ENCODE results near the gene LRBA.

Gene LRBA

DNA sequence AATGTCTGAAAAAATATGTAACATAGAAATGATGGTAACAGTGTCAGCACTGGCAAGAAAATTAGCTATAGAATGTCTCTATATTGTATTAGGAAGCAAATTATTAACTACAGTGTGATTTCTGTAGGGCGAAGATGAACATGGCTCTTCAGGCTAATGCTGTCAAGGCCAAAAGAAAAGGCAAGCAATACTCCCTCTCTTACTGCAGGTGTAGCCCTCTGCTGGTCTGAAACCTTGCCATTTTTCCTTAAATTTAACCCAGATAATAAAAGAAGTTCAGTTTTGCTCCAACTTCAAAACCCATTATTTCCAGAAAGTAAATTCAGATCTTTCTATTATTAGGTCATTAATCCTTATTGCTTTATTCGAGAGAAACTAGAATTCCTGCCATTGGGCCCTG is 215.9 kb downstream of the LRBA start:
- no peak for TF ChIP-seq POLR2AphosphoS5 (IDR thresholded peaks at IDR 0.05; ENCODE audit: low read depth, low read length)
- no peak for TF ChIP-seq POLR2A (IDR thresholded peaks at IDR 0.05; ENCODE audit: low read depth, low read length)
- TF ChIP-seq TAF1 (IDR thresholded peaks at IDR 0.05; ENCODE audit: borderline replicate concordance, low read depth, low read length) = no peak
- FAIRE-seq = no peak
- no peak for DNase-seq (ENCODE audit: insufficient read length)

- TF ChIP-seq POLR2A (IDR thresholded peaks at IDR 0.05; ENCODE audit: low read depth, low read length) (no peak), TAF1 (IDR thresholded peaks at IDR 0.05; ENCODE audit: borderline replicate concordance, low read depth, low read length) (no peak), POLR2AphosphoS5 (IDR thresholded peaks at IDR 0.05; ENCODE audit: low read depth, low read length) (no peak)
- FAIRE-seq (no peak), DNase-seq (ENCODE audit: insufficient read length) (no peak)
Observed at GRCh38 chr4:150794706-150795105, 220.4 kb downstream of the LRBA start.

GRCh38 chr4:150789864-150790263 is 225.2 kb downstream of the LRBA start:
- FAIRE-seq = no peak
- TF ChIP-seq POLR2A (IDR thresholded peaks at IDR 0.05; ENCODE audit: low read depth, low read length) (no peak), POLR2AphosphoS5 (IDR thresholded peaks at IDR 0.05; ENCODE audit: low read depth, low read length) (no peak), TAF1 (IDR thresholded peaks at IDR 0.05; ENCODE audit: borderline replicate concordance, low read depth, low read length) (no peak)
- no peak for DNase-seq (ENCODE audit: insufficient read length)

GRCh38 chr4:150784939-150785338 is 230.1 kb downstream of the LRBA start:
- TF ChIP-seq POLR2AphosphoS5 (IDR thresholded peaks at IDR 0.05; ENCODE audit: low read depth, low read length) = no peak
- TF ChIP-seq POLR2A (IDR thresholded peaks at IDR 0.05; ENCODE audit: low read depth, low read length) = no peak
- no peak for TF ChIP-seq TAF1 (IDR thresholded peaks at IDR 0.05; ENCODE audit: borderline replicate concordance, low read depth, low read length)
- DNase-seq (ENCODE audit: insufficient read length) (no peak), FAIRE-seq (no peak)

- DNase-seq (ENCODE audit: insufficient read length) = no peak
- FAIRE-seq = no peak
- TF ChIP-seq TAF1 (IDR thresholded peaks at IDR 0.05; ENCODE audit: borderline replicate concordance, low read depth, low read length) (no peak), POLR2A (IDR thresholded peaks at IDR 0.05; ENCODE audit: low read depth, low read length) (no peak), POLR2AphosphoS5 (IDR thresholded peaks at IDR 0.05; ENCODE audit: low read depth, low read length) (no peak)
Observed at GRCh38 chr4:150784305-150784704, 230.8 kb downstream of the LRBA start.

DNA sequence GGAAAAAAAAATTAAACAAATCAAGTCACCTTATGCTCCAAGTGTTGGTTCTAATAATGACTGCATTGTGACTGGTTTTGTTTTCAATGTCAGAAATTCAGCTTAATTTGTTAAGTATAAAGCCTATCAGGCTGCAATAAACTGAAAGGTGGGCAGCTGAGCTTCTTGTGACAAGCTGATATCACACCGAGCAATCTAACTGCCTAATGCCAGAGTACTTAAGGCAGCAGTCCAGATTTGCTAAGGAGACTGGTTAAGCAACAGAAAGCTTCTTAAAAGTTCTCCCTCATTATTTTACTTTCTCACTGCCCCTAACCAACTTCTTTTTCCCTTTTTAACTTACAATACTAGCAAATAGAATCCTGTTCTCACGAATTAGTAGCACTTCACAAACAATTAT is 232.2 kb downstream of the LRBA start:
- FAIRE-seq (peak; percentile 36), DNase-seq (ENCODE audit: insufficient read length) (no peak)
- TF ChIP-seq POLR2AphosphoS5 (IDR thresholded peaks at IDR 0.05; ENCODE audit: low read depth, low read length) (no peak), TAF1 (IDR thresholded peaks at IDR 0.05; ENCODE audit: borderline replicate concordance, low read depth, low read length) (no peak), POLR2A (IDR thresholded peaks at IDR 0.05; ENCODE audit: low read depth, low read length) (no peak)

DNA sequence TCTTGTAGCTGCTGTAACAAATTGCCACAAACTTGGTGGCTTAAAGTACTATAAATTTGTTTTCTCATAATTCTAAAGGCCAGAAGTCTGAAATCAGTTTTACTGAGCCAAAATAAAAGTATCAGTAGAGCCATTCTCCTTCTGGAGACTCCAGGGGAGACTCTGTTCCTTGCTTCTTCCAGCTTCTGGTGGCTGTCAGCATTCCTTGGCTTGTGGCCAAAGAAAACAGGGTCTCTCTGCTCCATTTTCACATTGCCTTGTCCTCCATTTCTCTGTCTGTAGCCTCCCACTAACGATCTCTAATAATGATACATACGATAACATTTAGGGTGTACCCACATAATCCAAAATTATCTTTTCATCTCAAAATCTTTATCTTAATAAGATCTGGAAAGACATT is 232.8 kb downstream of the LRBA start:
- DNase-seq (ENCODE audit: insufficient read length) = no peak
- no peak for TF ChIP-seq POLR2A (IDR thresholded peaks at IDR 0.05; ENCODE audit: low read depth, low read length)
- no peak for FAIRE-seq

GRCh38 chr4:150781191-150781590 is 233.9 kb downstream of the LRBA start:
- no peak for TF ChIP-seq POLR2A (IDR thresholded peaks at IDR 0.05; ENCODE audit: low read depth, low read length)
- FAIRE-seq = no peak
- no peak for DNase-seq (ENCODE audit: insufficient read length)

GRCh38 chr4:150779707-150780106 is 235.4 kb downstream of the LRBA start:
- FAIRE-seq = no peak
- no peak for DNase-seq (ENCODE audit: insufficient read length)
- TF ChIP-seq POLR2A (IDR thresholded peaks at IDR 0.05; ENCODE audit: low read depth, low read length) = no peak
- no peak for TF ChIP-seq POLR2AphosphoS5 (IDR thresholded peaks at IDR 0.05; ENCODE audit: low read depth, low read length)
- TF ChIP-seq TAF1 (IDR thresholded peaks at IDR 0.05; ENCODE audit: borderline replicate concordance, low read depth, low read length) = no peak

GRCh38 chr4:150773729-150774449 is 241.2 kb downstream of the LRBA start:
- DNase-seq (ENCODE audit: insufficient read length) = no peak
- FAIRE-seq = no peak
- no peak for TF ChIP-seq POLR2A (IDR thresholded peaks at IDR 0.05; ENCODE audit: low read depth, low read length)
- TF ChIP-seq POLR2AphosphoS5 (IDR thresholded peaks at IDR 0.05; ENCODE audit: low read depth, low read length) = no peak
- no peak for TF ChIP-seq TAF1 (IDR thresholded peaks at IDR 0.05; ENCODE audit: borderline replicate concordance, low read depth, low read length)

DNA sequence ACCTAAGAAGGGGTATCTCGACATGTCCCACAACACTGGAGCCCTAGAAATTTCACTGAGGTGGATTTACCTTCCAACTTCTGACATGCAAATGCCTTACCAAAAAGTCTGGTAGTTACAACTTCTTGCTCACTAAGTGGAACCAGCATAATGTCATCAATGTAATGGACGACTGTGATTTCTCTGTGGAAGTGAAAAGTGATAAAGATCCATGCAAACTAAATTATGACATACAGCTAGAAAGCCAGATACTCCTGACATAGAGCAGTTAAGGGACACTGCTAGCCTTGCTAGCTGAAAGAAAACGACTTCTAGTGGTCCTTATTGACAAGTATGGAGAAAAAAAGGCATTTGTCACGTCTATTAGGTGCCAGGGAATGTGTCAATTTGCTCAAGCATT is 242.1 kb downstream of the LRBA start:
- TF ChIP-seq POLR2AphosphoS5 (IDR thresholded peaks at IDR 0.05; ENCODE audit: low read depth, low read length) (no peak), POLR2A (IDR thresholded peaks at IDR 0.05; ENCODE audit: low read depth, low read length) (no peak), TAF1 (IDR thresholded peaks at IDR 0.05; ENCODE audit: borderline replicate concordance, low read depth, low read length) (no peak)
- DNase-seq (ENCODE audit: insufficient read length) = no peak
- no peak for FAIRE-seq

DNA sequence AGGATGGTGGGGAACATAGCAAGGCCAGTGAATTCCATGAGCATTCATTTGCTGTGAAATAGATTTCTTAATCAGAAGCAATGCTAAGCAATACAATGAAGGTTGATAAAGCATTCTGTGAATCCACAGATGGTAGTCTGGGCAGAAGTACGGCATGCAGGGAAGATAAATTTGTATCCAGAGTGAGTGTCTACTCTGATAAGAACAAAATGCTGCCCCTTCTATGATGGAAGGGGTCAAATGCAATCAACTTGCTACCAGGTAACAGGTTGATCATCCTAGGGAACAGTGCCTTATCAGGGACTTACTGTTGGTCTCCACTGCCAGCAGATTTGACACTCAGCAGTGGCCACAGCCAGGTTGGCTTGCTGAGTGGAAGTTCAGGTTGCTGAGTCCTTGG is 243.7 kb downstream of the LRBA start:
- FAIRE-seq (no peak), DNase-seq (ENCODE audit: insufficient read length) (no peak)
- TF ChIP-seq POLR2AphosphoS5 (IDR thresholded peaks at IDR 0.05; ENCODE audit: low read depth, low read length) (no peak), POLR2A (IDR thresholded peaks at IDR 0.05; ENCODE audit: low read depth, low read length) (no peak), TAF1 (IDR thresholded peaks at IDR 0.05; ENCODE audit: borderline replicate concordance, low read depth, low read length) (no peak)

DNA sequence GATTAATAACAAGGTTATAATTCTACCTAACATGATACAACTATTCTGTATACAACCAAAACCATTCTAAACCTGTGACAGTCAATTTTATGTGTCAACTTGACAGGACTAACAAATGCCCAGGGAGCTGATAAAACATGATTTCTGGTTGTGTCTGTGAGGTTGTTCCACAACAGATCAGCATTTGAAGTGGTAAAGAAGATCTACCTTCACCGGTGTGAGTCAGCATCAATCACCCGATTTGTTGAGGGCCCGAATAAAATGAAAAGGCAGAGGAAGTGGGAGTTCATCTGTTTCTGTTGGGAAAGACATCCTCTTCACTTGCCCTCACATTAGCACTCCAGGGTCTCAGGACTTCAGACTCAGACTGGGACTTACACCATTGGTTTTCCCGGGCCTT is 245.2 kb downstream of the LRBA start:
- DNase-seq (ENCODE audit: insufficient read length) = no peak
- TF ChIP-seq POLR2AphosphoS5 (IDR thresholded peaks at IDR 0.05; ENCODE audit: low read depth, low read length) (no peak), POLR2A (IDR thresholded peaks at IDR 0.05; ENCODE audit: low read depth, low read length) (no peak), TAF1 (IDR thresholded peaks at IDR 0.05; ENCODE audit: borderline replicate concordance, low read depth, low read length) (no peak)
- FAIRE-seq = no peak

Measured in GM12892 (cell line).